K562 (cell line): Measurements from ENCODE around the gene IGSF9. TPM values are rescaled to one million over a fixed set of nuclear protein-coding genes. Genes with fewer than 3 reads are reported as not detected.

Source experiments
- ARNT ChIP-seq, 2 experiments: fragments of 450-650 bp; IDR thresholded peaks; 2 replicates each; pipeline ENCODE4 v1.6.1; 2016; ENCODE audit warnings: mild to moderate bottlenecking in 1 of 2
- BACH1 ChIP-seq: fragments of 200-800 bp; sonication (Bioruptor generic); IDR thresholded peaks from 2 replicates; pipeline ENCODE4 v1.6.1; 2016; ENCODE audit warnings: missing genetic modification characterization, missing compliant biosample characterization
- EHMT2 ChIP-seq: fragments of 450-650 bp; IDR thresholded peaks from 2 replicates; pipeline ENCODE4 v1.6.1; 2018; ENCODE audit warnings: antibody characterized with exemption
- ESRRA ChIP-seq: fragments of 450-650 bp; IDR thresholded peaks from 2 replicates; pipeline ENCODE4 v1.6.1; 2014; ENCODE audit warnings: low read depth, mild to moderate bottlenecking, moderate library complexity, borderline replicate concordance
- FOXK2 ChIP-seq, 2 experiments: fragments of 450-650 bp; IDR thresholded peaks in 1 of 2; conservative IDR thresholded peaks in 1 of 2; 2 replicates each; pipeline ENCODE4 v1.6.1; 2016; ENCODE audit warnings: low read depth in 2 of 2, mild to moderate bottlenecking in 1 of 2
- FOXM1 ChIP-seq, 2 experiments: fragments of 450-650 bp in 1 of 2; sonication (generic) in 1 of 2; formaldehyde crosslinking in 1 of 2; IDR thresholded peaks; 2 replicates each; pipeline versions ENCODE4 v1.6.1 to v1.9.0; 2017 to 2022; ENCODE audit warnings: low read depth in 2 of 2, mild to moderate bottlenecking in 2 of 2, missing genetic modification reagents in 1 of 2, moderate library complexity in 1 of 2
- HDGF ChIP-seq: fragments of 450-650 bp; IDR thresholded peaks from 2 replicates; pipeline ENCODE4 v1.6.1; 2016
- HMG20B ChIP-seq: fragments of 250-450 bp; sonication (Bioruptor Pico); IDR thresholded peaks from 2 replicates; pipeline ENCODE4 v1.5.0; 2021; ENCODE audit warnings: mild to moderate bottlenecking
- MAZ ChIP-seq, 2 experiments: fragments of 450-650 bp in 1 of 2; sonication (generic) in 1 of 2; formaldehyde crosslinking; IDR thresholded peaks in 1 of 2; conservative IDR thresholded peaks in 1 of 2; 2 replicates each; pipeline versions ENCODE4 v1.4.0 to v1.5.0; 2020; ENCODE audit warnings: mild to moderate bottlenecking in 1 of 2, missing genetic modification reagents in 1 of 2
- POU5F1 ChIP-seq: fragments of 150-350 bp; IDR thresholded peaks from 2 replicates; pipeline ENCODE4 v1.6.1; 2014; ENCODE audit warnings: borderline replicate concordance, low read length, low read depth, mild to moderate bottlenecking; ENCODE audit not compliant: partially characterized antibody
- RAD51 ChIP-seq: fragments of 450-650 bp; IDR thresholded peaks from 2 replicates; pipeline ENCODE4 v1.7.1; 2016; ENCODE audit warnings: low read depth, mild to moderate bottlenecking, borderline replicate concordance
- SNIP1 ChIP-seq: fragments of 450-650 bp; IDR thresholded peaks from 2 replicates; pipeline ENCODE4 v1.7.1; 2017; ENCODE audit warnings: low read depth, mild to moderate bottlenecking
- ZFPM2 ChIP-seq: fragments of 250-450 bp; sonication (Bioruptor Pico); IDR thresholded peaks from 2 replicates; pipeline ENCODE4 v1.5.1; 2022; ENCODE audit warnings: mild to moderate bottlenecking
- polyA plus RNA-seq, 8 experiments: library from polyadenylated mRNA; depleted of rRNA in 4 of 8; stranded (reverse) in 5 of 8; unstranded in 3 of 8; fragments of >200 nt; fragmentation: Nextera tagmentation in 2 of 8; fragmentation: Illumina TruSeq in 1 of 8; extraction: Ambion mirVana in 2 of 8; extraction: Trizol in 1 of 8; gene quantifications; 2 replicates each; pipeline versions ENCODE4 v1.2.1 to v1.2.3, GENCODE V29; 2011 to 2014; ENCODE audit warnings: inconsistent platforms in 1 of 8, missing spikeins in 1 of 8
- total RNA-seq, 7 experiments: library from RNA; depleted of rRNA in 6 of 7; stranded (reverse); fragments of >200 nt in 6 of 7; fragmentation: Illumina TruSeq in 2 of 7; extraction: Trizol in 2 of 7; gene quantifications; 2 replicates each; pipeline versions ENCODE4 v1.2.1 to v1.2.3, GENCODE V29; 2011 to 2021; ENCODE audit warnings: low replicate concordance in 1 of 7
- TF ChIP-seq, protein P1 (sequence below): fragments of 450-650 bp; IDR thresholded peaks from 2 replicates; pipeline ENCODE4 v1.6.1; 2018; ENCODE audit not compliant: partially characterized antibody
- TF ChIP-seq, protein P2 (sequence below), 2 experiments: fragments of 450-650 bp in 1 of 2; sonication (generic) in 1 of 2; formaldehyde crosslinking in 1 of 2; IDR thresholded peaks in 1 of 2; conservative IDR thresholded peaks in 1 of 2; 2 replicates each; pipeline versions ENCODE4 v1.6.1 to v1.8.1; 2016 to 2023; ENCODE audit warnings: mild to moderate bottlenecking in 2 of 2, moderate library complexity in 2 of 2, inconsistent platforms in 1 of 2, missing genetic modification reagents in 1 of 2
- TF ChIP-seq, protein P3 (sequence below): sonication (generic); formaldehyde crosslinking; IDR thresholded peaks from 2 replicates; pipeline ENCODE4 v1.5.0; 2020; ENCODE audit warnings: missing genetic modification reagents
- TF ChIP-seq, protein P4 (sequence below): fragments of 450-650 bp; formaldehyde crosslinking; IDR thresholded peaks from 2 replicates; pipeline ENCODE4 v1.4.0; 2022; ENCODE audit warnings: missing genetic modification characterization

The IGSF9 gene
- total and polyA plus RNA-seq, 9 of the 15 experiments (the other 6 are each of a cell fraction or from before 2014, with no cell fraction given) = 0.03 to 0.29 (median 0.07) TPM; not detected in 1

DNA sequence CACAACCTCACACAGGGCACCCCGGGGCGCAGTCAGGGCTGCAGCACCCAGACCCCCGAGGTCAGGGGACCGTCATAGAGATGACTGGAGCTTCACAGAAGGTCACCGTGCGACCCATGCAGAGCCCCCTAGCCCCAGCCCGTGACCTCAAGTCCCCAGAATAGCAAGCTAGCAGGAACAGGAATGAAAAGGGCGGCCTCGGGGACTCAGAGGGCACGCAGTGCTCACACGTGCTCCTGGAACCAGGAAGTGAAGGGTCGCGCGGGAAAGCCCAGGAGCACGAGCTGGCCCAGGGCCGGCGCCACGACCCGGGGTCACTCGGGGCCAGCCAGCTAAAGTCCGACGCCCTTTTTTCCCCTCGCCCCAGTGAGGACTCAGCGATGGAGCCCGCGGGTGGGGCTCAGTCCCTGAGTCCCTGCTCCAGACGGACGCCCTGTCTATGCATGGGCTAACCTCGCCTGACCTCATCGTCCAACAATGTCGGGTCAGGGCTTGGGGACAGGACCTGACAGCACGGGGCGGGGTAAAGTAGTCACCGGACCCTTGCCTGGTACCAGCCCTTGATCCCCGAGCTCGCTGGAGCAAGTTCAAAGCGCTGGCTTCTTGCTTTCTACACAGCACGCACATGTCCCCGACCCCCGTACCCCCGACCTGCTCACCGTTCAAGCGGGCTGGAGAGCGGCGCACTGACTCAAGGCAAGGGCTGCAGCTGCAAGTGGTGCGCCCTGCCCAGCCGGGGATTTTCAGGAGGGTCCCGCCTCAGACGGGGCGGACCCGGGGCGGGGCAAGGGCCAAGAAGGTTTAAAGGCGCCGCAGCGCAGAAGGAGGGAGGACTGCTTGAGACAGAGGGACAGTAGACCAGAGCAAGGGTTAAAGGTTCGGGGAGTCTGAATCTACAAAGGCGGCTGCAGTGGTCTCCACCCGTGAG lies 20.4 kb downstream of the IGSF9 start, which contains the start of gene TAGLN2 (continued):
- TF ChIP-seq, protein P1, sequence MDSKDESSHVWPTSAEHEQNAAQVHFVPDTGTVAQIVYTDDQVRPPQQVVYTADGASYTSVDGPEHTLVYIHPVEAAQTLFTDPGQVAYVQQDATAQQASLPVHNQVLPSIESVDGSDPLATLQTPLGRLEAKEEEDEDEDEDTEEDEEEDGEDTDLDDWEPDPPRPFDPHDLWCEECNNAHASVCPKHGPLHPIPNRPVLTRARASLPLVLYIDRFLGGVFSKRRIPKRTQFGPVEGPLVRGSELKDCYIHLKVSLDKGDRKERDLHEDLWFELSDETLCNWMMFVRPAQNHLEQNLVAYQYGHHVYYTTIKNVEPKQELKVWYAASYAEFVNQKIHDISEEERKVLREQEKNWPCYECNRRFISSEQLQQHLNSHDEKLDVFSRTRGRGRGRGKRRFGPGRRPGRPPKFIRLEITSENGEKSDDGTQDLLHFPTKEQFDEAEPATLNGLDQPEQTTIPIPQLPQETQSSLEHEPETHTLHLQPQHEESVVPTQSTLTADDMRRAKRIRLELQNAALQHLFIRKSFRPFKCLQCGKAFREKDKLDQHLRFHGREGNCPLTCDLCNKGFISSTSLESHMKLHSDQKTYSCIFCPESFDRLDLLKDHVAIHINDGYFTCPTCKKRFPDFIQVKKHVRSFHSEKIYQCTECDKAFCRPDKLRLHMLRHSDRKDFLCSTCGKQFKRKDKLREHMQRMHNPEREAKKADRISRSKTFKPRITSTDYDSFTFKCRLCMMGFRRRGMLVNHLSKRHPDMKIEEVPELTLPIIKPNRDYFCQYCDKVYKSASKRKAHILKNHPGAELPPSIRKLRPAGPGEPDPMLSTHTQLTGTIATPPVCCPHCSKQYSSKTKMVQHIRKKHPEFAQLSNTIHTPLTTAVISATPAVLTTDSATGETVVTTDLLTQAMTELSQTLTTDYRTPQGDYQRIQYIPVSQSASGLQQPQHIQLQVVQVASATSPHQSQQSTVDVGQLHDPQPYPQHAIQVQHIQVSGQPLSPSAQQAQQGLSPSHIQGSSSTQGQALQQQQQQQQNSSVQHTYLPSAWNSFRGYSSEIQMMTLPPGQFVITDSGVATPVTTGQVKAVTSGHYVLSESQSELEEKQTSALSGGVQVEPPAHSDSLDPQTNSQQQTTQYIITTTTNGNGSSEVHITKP = peak; percentile 43
- TF ChIP-seq, protein P2, sequence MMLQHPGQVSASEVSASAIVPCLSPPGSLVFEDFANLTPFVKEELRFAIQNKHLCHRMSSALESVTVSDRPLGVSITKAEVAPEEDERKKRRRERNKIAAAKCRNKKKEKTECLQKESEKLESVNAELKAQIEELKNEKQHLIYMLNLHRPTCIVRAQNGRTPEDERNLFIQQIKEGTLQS (IDR thresholded peaks at IDR 0.05) = peak; percentile 73
- TF ChIP-seq, protein P2 (CRISPR knock-in tag; conservative IDR thresholded peaks at IDR 0.05) = no peak; the same call in none of the 2 replicates
- TF ChIP-seq FOXK2 (conservative IDR thresholded peaks at IDR 0.05 in 1 of 2, IDR thresholded peaks at IDR 0.05 in 1 of 2; ENCODE audit: low read depth in 2 of 2) = no peak
- no peak for TF ChIP-seq SNIP1
- no peak for TF ChIP-seq EHMT2
- no peak for TF ChIP-seq BACH1 (tag)
- peak; percentile 86 for TF ChIP-seq FOXM1 (IDR thresholded peaks at IDR 0.05; ENCODE audit: low read depth)
- TF ChIP-seq FOXM1 (CRISPR knock-in tag; IDR thresholded peaks at IDR 0.05; ENCODE audit: low read depth) = no peak; the same call in 1 of the 2 replicates
- no peak for TF ChIP-seq HMG20B
- TF ChIP-seq RAD51 = no peak
- TF ChIP-seq, protein P3, sequence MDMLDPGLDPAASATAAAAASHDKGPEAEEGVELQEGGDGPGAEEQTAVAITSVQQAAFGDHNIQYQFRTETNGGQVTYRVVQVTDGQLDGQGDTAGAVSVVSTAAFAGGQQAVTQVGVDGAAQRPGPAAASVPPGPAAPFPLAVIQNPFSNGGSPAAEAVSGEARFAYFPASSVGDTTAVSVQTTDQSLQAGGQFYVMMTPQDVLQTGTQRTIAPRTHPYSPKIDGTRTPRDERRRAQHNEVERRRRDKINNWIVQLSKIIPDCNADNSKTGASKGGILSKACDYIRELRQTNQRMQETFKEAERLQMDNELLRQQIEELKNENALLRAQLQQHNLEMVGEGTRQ = peak; percentile 33; the same call in 1 of the 2 replicates
- TF ChIP-seq ARNT (IDR thresholded peaks at IDR 0.05) = no peak
- no peak for TF ChIP-seq HDGF
- TF ChIP-seq MAZ (CRISPR knock-in tag; conservative IDR thresholded peaks at IDR 0.05 in 1 of 2, IDR thresholded peaks at IDR 0.05 in 1 of 2) = 0 out of 4 replicates have a peak, but pooled peaks of 1 of the 2 experiments have one; percentile 20
- TF ChIP-seq, protein P4, sequence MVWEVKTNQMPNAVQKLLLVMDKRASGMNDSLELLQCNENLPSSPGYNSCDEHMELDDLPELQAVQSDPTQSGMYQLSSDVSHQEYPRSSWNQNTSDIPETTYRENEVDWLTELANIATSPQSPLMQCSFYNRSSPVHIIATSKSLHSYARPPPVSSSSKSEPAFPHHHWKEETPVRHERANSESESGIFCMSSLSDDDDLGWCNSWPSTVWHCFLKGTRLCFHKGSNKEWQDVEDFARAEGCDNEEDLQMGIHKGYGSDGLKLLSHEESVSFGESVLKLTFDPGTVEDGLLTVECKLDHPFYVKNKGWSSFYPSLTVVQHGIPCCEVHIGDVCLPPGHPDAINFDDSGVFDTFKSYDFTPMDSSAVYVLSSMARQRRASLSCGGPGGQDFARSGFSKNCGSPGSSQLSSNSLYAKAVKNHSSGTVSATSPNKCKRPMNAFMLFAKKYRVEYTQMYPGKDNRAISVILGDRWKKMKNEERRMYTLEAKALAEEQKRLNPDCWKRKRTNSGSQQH (CRISPR knock-in tag) = 0 out of 2 replicates have a peak, but pooled peaks have one; percentile 26
- no peak; the same call in 1 of the 2 replicates for TF ChIP-seq ESRRA
- no peak for TF ChIP-seq ZFPM2
- no peak for TF ChIP-seq POU5F1
